GM12801 (cell line): ENCODE data around the gene PLAC8L1.

Source experiments
- TF ChIP-seq, protein P1 (sequence below): IDR thresholded peaks from one replicate; pipeline ENCODE4 v1.5.1; 2011; ENCODE audit warnings: control low read depth; ENCODE audit not compliant: insufficient read length; ENCODE audit errors: extremely low read depth

The PLAC8L1 gene

DNA sequence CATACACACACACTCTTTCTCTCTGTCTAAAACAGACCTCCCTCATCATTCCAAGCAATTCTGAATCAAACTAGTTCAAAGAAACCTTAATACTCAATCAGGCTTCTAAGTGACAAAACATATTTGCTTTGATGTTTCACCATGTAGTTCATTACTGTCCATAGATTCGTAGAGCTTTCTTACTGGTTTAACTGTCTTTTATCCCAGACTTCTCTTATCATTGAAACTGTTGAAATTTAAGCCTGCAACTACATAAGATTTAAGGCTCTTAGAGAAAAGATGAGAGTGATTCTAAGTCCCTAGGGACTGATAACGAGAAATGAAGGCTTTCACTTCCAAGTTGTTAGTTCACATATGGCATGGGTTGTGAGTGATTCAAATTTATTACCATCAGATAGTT lies 11.0 kb upstream of the PLAC8L1 start:
- TF ChIP-seq, protein P1, sequence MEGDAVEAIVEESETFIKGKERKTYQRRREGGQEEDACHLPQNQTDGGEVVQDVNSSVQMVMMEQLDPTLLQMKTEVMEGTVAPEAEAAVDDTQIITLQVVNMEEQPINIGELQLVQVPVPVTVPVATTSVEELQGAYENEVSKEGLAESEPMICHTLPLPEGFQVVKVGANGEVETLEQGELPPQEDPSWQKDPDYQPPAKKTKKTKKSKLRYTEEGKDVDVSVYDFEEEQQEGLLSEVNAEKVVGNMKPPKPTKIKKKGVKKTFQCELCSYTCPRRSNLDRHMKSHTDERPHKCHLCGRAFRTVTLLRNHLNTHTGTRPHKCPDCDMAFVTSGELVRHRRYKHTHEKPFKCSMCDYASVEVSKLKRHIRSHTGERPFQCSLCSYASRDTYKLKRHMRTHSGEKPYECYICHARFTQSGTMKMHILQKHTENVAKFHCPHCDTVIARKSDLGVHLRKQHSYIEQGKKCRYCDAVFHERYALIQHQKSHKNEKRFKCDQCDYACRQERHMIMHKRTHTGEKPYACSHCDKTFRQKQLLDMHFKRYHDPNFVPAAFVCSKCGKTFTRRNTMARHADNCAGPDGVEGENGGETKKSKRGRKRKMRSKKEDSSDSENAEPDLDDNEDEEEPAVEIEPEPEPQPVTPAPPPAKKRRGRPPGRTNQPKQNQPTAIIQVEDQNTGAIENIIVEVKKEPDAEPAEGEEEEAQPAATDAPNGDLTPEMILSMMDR = no peak

DNA sequence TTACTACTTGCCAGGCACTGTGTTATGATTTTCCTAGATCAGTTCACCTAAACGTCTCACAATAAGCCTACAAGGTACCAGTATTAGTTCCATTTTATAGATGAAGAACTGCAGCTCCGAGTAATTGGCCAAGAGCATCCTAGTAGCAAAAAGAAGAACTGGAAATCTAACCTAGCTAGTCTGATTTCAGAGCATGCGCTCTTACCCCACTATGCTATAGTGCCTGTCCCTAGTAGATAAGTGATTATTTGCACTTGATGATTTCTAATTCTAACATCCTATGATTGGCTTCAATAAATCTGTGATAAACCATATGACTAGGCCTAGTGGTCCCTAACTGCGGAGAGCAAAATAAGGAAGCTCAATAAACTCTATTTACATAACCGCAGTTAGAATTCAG lies 7.1 kb upstream of the PLAC8L1 start:
- TF ChIP-seq, protein P1 = no peak

DNA sequence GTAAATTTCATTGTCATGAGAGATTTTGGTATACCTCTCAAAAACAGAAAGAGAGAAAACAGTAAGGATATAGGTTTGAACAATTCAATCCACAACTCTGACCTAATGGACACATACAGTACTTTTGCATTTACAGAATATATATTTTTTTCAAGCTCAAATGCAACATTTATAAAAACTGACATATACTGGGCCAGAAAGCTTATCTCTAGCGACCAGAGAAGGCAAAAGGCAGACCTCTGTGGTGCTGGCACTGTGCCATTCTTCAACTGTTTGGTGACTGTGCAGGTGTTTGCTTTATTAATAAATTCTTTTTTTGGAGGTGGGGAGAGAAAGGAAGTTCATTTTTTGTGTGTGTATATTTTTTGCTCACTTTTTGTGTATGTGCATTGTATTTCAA lies 6.0 kb upstream of the PLAC8L1 start:
- TF ChIP-seq, protein P1 = no peak

DNA sequence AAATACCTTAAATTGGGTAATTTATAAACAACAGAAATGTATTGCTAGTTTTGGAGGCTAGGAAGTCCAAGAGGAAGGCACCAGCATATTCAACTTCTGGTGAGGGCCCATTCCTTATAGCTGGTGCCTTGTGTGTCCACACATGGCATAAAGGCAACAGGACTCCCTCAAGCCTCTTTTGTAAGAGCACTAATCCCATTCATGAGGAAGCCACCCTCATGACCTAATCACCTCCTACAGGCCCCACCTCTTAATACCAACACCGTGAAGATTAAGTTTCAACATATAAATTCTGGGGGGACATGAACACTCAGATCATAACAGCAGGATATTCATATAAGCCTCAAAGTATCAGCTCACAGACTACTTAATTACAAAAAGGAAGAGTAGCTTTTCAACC lies 4.0 kb upstream of the PLAC8L1 start:
- TF ChIP-seq, protein P1 = no peak

DNA sequence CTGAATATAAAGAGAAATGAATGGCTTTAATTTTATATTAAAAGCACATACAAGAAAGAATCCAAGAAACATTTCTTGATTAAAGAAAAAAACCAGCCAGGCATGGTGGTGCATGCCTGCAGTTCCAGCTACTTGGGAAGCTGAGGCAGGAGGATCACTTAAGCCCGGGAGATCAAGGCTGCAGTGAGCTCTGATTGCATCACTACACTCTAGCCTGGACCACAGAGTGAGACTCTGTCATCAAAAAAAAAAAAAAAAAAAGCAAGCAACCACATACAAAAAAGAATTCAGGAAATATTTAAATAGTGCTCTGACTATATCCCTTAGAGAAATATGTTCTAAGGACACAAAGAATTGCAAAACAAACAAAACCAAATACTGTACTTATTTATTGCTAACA lies 2.5 kb upstream of the PLAC8L1 start:
- TF ChIP-seq, protein P1 = no peak

DNA sequence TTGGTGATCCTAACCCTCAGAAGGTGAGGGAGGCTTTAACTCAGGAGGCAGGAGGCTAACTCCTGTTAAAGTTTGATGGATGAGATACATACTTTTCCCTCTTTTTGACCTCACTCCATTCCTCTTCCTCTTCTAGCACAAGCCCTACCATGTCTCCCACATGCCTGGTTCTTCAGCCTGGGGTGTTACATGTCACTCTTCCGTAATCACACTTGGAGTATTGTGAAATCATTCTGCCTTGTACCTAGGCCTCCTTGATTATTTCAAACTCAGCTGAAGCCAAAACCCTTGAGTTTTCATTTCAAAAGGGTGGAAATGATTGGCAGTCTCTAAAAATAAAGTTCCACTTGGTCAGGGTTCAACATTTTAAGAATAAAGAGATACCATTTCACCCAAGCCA lies 1.8 kb downstream of the PLAC8L1 start:
- TF ChIP-seq, protein P1 = no peak

DNA sequence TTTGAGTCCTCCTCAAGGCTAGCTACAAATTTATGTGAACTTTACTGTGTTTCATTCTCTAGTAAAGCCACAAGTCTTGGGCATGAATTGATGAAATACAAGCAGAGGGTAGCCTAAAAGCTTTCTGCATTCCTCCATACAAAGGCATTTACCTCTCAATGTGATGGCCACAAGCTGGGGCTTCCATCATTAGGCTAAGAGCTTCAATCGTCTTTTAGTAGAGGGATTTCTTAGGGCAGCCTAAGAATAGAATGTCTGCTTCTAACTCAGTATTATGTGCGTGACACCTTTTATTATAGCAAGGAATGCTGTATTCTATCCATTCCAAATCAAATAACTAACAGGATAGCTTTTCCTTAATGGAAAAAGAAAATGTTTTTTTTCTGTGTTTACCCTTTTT lies 3.7 kb downstream of the PLAC8L1 start:
- TF ChIP-seq, protein P1 = no peak

DNA sequence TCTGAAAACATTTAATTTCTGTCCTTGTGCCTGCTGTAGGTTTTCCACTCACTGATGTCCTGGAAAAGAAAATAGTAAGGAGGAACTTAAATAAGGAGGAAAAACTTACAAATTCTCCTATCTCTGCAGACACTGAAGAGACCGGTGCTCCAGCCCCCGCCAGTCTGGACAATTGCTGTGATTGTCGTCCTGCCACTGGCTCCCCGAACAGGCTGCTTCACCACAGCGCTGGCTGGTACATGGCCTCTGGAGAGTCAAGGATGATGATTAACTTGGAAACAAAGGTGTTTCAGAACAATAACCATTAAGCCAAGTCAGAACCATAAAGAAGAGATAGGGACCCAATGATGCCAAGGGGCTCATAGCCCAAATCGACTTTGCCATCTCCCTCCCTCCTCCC lies 7.3 kb downstream of the PLAC8L1 start:
- TF ChIP-seq, protein P1 = no peak
